Measurements from ENCODE around the gene VEPH1. TPM values are rescaled to one million over a fixed set of nuclear protein-coding genes. Genes with fewer than 3 reads are reported as not detected.
A peak's percentile ranks its signal among the peaks of the same experiment; 100 is the strongest.

Gene VEPH1
- total and polyA plus RNA-seq, 11 donors: 0.40 to 0.79 (median 0.45) TPM; not detected in 6

GRCh38 chr3:157540656-157541055, 37.4 kb upstream of the VEPH1 start:
- no peak for DNase-seq
- no peak for TF ChIP-seq CTCF (IDR thresholded peaks at IDR 0.05)
- no peak for TF ChIP-seq POLR2A (IDR thresholded peaks at IDR 0.05)
- 53 to 68% (median 64%) methylated on average over 3 of the region's 3 CpGs for WGBS, 4 donors
- intact Hi-C loops (cut with DNase I): no loop called here
- Histone ChIP-seq H3K27me3 (peaks cover 0 to 8% (median 0%) of the 10 kb centered on the region in 9 donors), H3K4me1 (peaks cover 0 to 10% (median 0%) of the 10 kb centered on the region in 12 donors), H3K9me3 (peaks cover 0 to 12% (median 5%) of the 10 kb centered on the region in 12 donors), H3K27ac (no peak overlapping the region), H3K36me3 (no peaks in the 10 kb centered on the region), H3K4me3 (no peak overlapping the region)
- ATAC-seq: no peak

GRCh38 chr3:157535667-157536066, 32.5 kb upstream of the VEPH1 start:
- no peaks in the 10 kb centered on the region for H3K9me3 ChIP-seq
- H3K4me1 ChIP-seq: peaks cover 0 to 8% (median 0%) of the 10 kb centered on the region in 12 donors
- no peak overlapping the region for H3K27ac ChIP-seq
- DNase-seq: no peak
- no peak for ATAC-seq
- no peak for TF ChIP-seq POLR2A (IDR thresholded peaks at IDR 0.05)
- TF ChIP-seq CTCF (IDR thresholded peaks at IDR 0.05): no peak
- intact Hi-C loops (cut with DNase I): loop anchor here in 1 of 10 donors (10.0 kb wide), 1 partner anchor 899 kb away; no protein-coding TSS in a partner anchor
- H3K27me3 ChIP-seq: no peaks in the 10 kb centered on the region
- no peaks in the 10 kb centered on the region for H3K36me3 ChIP-seq
- WGBS, 4 donors: 90 to 95% (median 92%) methylated on average over 3 of the region's 3 CpGs
- H3K4me3 ChIP-seq: no peak overlapping the region

- Histone ChIP-seq H3K36me3 (no peaks in the 10 kb centered on the region), H3K4me1 (peaks cover 0 to 8% (median 0%) of the 10 kb centered on the region in 12 donors), H3K9me3 (no peaks in the 10 kb centered on the region), H3K4me3 (no peak overlapping the region), H3K27ac (no peak overlapping the region), H3K27me3 (no peaks in the 10 kb centered on the region)
- intact Hi-C loops (cut with DNase I): loop anchor here in 5 of 10 donors (5.0 to 10.0 kb wide), 3 partner anchors 38 to 998 kb away; no protein-coding TSS in a partner anchor
- DNase-seq (no peak), ATAC-seq (no peak)
- TF ChIP-seq CTCF (IDR thresholded peaks at IDR 0.05) (no peak), POLR2A (IDR thresholded peaks at IDR 0.05) (no peak)
- WGBS, 4 donors: 80 to 86% (median 84%) methylated on average over 2 of the region's 2 CpGs
Measured at GRCh38 chr3:157534725-157535161, 31.5 kb upstream of the VEPH1 start.

DNA sequence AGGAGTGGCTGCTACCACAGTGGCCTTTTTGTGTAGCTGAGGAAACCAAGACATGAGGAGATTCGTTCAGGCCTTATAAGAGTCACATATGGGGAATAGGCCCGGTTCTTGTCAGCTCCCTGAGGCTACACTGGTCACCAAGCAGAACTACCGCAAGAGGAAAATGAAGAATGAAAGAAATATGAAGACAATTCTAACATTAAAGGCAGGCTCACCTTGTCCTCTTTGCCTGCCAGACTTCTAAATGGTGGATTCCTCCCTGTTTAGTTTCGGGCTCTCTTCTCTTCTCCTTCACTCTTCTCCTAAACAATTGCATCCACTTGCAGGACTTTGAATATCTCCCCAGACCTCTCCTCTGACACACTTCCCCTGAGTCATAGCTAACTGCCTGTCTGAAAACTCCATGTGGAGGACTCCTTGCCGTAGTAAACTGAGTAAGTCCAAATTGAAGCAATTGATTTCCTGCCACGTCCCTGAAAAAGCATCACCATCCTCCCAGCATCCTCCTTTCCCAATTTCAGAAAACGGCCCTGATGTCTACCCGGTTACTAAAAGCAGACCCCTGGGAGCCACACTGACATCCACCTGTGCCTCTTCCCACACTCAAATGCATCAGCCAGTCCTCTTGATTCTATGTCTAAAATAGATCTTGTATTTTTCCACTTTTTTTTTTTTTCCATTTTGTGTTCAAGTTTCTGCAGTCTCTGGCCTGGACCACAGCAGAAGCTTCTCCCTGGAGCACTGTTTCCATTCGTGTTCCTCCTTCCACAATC, 30.3 kb upstream of the VEPH1 start:
- peak overlapping the region in 1 of 12 donors; percentile 39 for H3K27ac ChIP-seq
- DNase-seq (no peak), ATAC-seq (peak in 1 of 4 donors; percentile 88)
- H3K36me3 ChIP-seq: no peaks in the 10 kb centered on the region
- TF ChIP-seq CTCF (IDR thresholded peaks at IDR 0.05) (no peak), POLR2A (IDR thresholded peaks at IDR 0.05) (no peak)
- WGBS, 4 donors: 65 to 75% (median 70%) methylated on average over 9 of the region's 9 CpGs
- H3K27me3 ChIP-seq: no peaks in the 10 kb centered on the region
- no peaks in the 10 kb centered on the region for H3K9me3 ChIP-seq
- peaks cover 0 to 8% (median 0%) of the 10 kb centered on the region in 12 donors for H3K4me1 ChIP-seq
- intact Hi-C loops (cut with DNase I): loop anchor here in 7 of 10 donors (2.0 to 10.0 kb wide), 5 partner anchors 39 to 999 kb away; no protein-coding TSS in a partner anchor
- no peak overlapping the region for H3K4me3 ChIP-seq
